Progenitor cell of endocrine pancreas (in vitro differentiated cells): ENCODE measurements around the gene NR2E3. TPM values are rescaled to one million over a fixed set of nuclear protein-coding genes. Genes with fewer than 3 reads are reported as not detected.

Experiments used
- DNase-seq: peaks from one replicate; pipeline ENCODE4 v3.0.0; 2021; ENCODE audit warnings: low spot score; ENCODE audit not compliant: unreplicated experiment
- H3K27ac Mint-ChIP-seq: 2 replicates; pipeline ENCODE4 v1.8.0; 2021; ENCODE audit warnings: mild to moderate bottlenecking, moderate library complexity, mixed read lengths
- H3K27me3 Mint-ChIP-seq: 2 replicates; pipeline ENCODE4 v1.8.0; 2021; ENCODE audit warnings: mixed read lengths
- H3K36me3 Mint-ChIP-seq: 2 replicates; pipeline ENCODE4 v1.8.0; 2022; ENCODE audit warnings: mixed read lengths; ENCODE audit not compliant: insufficient read depth
- H3K4me1 Mint-ChIP-seq: 2 replicates; pipeline ENCODE4 v1.8.0; 2021; ENCODE audit warnings: low read depth, mixed read lengths
- H3K4me3 Mint-ChIP-seq: 2 replicates; pipeline ENCODE4 v1.8.0; 2021; ENCODE audit warnings: low read depth, mild to moderate bottlenecking, moderate library complexity, mixed read lengths
- H3K9me3 Mint-ChIP-seq: 2 replicates; pipeline ENCODE4 v1.8.0; 2021; ENCODE audit warnings: low read depth, mixed read lengths
- CTCF ChIP-seq: fragments of 200-600 bp; sonication (generic); IDR thresholded peaks from one replicate; pipeline ENCODE4 v1.5.0; 2021; ENCODE audit warnings: antibody characterized with exemption, mild to moderate bottlenecking; ENCODE audit not compliant: unreplicated experiment
- long read RNA-seq: library from polyadenylated mRNA; unstranded; transcript quantifications from one replicate; pipeline ENCODE4 v2.0.0, GENCODE V29; 2020
- total RNA-seq: library from RNA; stranded (reverse); gene quantifications from 2 replicates; pipeline ENCODE4 v1.2.1, GENCODE V29; 2021

NR2E3 gene
- 0.47 TPM in 1 of 2 replicates, not detected in the other for total RNA-seq
- long read RNA-seq = 0 reads

DNA sequence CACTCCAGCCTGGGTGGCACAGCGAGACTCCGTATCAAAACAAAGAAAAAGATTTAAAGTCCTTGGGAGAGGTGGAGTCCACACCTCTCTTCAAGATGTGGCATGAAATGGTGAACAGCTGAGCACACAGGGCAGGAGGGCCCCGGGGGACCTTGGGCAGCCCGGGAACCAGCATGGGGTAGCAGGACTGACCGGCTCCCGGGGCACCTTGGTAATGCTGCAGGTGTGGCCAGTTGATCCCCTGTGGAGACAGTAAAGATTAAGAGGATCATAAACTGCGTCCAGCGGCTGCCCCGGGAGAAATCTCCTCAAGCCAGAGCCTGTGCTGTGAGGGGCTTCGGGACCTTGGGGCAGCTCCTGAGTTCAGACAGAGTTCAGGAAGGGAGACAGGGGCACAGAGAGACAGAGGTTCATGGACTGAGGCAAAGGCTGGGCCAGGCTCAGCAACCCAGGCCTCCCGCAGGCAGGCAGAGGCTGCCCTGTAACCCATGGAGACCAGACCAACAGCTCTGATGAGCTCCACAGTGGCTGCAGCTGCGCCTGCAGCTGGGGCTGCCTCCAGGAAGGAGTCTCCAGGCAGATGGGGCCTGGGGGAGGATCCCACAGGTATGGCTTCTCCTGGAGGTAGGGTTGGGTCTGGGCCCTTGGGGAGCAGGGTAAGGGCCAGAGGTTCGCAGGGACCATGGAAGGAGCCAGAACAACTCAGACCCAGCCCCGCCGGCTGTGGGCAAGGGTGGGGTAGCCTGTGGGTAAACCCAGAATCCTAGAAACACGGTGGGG is at the start of gene NR2E3:
Gene NR2E3 (plus strand): TSS at position 299 of the 780 bp plus-strand sequence. CDS start 190 bp downstream, at position 489.
- peak within 1 kb of the TSS; percentile 81 for H3K27ac Mint-ChIP-seq
- no peaks in the 10 kb centered on the region for H3K36me3 Mint-ChIP-seq
- no peak for DNase-seq
- H3K27me3 Mint-ChIP-seq = peaks cover 24% of the 10 kb centered on the region
- peaks cover 8% of the 10 kb centered on the region for H3K4me1 Mint-ChIP-seq
- no peak for TF ChIP-seq CTCF
- H3K4me3 Mint-ChIP-seq = no peak within 1 kb of the TSS
- no peaks in the 10 kb centered on the region for H3K9me3 Mint-ChIP-seq

DNA sequence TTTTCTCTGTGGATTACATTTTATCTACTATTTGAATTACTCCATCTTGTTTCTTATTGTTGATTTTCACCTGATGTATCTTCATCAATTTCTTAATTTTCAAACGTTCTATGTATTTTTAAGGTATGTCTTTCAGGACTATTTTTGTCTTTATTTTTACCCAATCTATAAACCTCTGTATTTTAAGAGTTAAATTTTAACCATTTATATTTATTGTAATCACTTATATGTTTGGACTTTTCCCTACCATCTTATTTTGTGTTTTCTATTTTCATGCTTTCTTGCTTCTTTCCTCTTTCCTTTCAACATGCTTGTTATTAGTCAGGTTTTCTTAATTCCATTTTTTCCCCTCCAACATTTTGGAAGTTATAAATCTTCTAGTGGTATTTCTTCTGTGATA is 49.5 kb upstream of the NR2E3 start:
- Mint-ChIP-seq H3K27ac (no peak overlapping the region), H3K36me3 (peaks cover 1% of the 10 kb centered on the region), H3K4me1 (no peaks in the 10 kb centered on the region), H3K4me3 (no peak overlapping the region), H3K27me3 (no peaks in the 10 kb centered on the region), H3K9me3 (peaks cover 17% of the 10 kb centered on the region)
- DNase-seq = no peak
- TF ChIP-seq CTCF = no peak

DNA sequence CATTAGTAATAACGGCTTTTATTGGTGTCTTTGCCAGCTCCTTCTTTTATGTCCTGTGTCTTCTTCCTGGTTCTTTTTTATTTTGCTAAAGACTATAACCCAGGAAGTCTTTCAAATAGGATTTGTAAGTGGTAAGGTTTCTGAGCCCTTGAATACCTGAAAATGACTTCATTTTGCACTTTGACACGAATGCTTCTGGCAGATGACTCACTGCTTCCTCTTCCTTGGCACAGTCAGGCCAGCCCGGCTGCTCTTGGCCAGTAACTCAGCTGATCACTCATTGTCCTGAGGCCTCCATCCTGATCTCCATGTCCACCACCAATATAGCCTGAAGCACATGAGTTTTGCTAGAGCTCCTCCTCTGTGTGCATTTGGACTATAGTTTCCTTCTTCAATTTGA is 48.7 kb upstream of the NR2E3 start:
- Mint-ChIP-seq H3K27ac (no peak overlapping the region), H3K27me3 (no peaks in the 10 kb centered on the region), H3K9me3 (peaks cover 17% of the 10 kb centered on the region), H3K36me3 (peaks cover 1% of the 10 kb centered on the region), H3K4me3 (no peak overlapping the region), H3K4me1 (no peaks in the 10 kb centered on the region)
- DNase-seq = no peak
- TF ChIP-seq CTCF = no peak

DNA sequence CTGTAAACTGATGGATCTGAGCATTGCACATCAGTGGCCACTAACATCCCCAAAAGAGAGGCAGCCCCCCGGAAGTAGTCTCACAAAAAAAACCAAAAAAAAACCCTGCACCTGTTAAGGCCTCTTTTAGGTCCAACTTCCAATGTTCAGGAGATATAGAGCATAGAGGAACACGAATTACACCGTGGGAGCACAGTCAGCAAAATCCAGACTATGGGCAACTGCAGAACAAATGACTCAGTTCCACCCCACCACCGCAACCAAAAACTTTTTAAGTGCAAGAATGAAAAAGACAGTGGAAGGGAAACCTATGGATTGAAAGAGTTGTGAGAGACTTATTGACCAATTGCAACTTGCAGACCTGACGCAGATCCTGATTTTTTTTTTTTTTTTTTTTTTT is 42.2 kb upstream of the NR2E3 start:
- TF ChIP-seq CTCF = no peak
- H3K9me3 Mint-ChIP-seq = peaks cover 4% of the 10 kb centered on the region
- no peak overlapping the region for H3K27ac Mint-ChIP-seq
- H3K36me3 Mint-ChIP-seq = peaks cover 3% of the 10 kb centered on the region
- no peaks in the 10 kb centered on the region for H3K27me3 Mint-ChIP-seq
- no peak for DNase-seq
- no peak overlapping the region for H3K4me3 Mint-ChIP-seq
- H3K4me1 Mint-ChIP-seq = no peaks in the 10 kb centered on the region

DNA sequence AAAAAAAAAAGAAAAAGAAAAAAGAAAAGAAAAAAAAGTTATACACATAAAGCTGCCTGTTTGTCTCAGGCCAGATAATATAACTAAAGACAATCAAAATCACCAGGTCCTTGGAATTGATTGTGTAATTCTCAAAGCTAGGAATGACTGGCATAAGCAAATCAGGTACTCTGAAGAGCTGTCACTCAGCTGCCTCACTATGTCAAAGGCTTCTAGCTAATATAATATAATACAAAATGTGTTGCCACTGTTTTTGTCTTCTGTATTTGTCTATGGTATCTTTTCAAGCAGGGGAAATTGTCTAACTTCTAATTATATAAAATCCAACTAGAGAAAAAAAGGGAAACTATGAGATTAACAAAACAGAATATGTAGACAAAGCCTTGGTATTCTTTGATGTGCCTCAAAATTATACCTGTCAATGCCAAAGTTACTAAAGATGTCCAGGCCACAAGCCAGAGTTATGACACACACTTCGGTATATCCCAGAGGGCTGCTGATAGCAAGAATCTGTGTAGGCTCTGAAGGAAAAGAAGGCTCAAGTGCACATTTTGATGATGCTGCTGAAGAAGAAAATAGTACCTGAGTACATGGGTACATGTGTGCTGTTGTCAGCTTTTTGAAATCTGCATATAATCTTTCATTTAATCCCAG is 37.0 kb upstream of the NR2E3 start:
- Mint-ChIP-seq H3K9me3 (peaks cover under 1% of the 10 kb centered on the region), H3K27ac (no peak overlapping the region), H3K36me3 (peaks cover under 1% of the 10 kb centered on the region), H3K4me1 (no peaks in the 10 kb centered on the region), H3K4me3 (no peak overlapping the region), H3K27me3 (no peaks in the 10 kb centered on the region)
- no peak for DNase-seq
- no peak for TF ChIP-seq CTCF
